OCI-LY7 (cell line): ENCODE data around the gene ARFGEF2. TPM values are rescaled to one million over a fixed set of nuclear protein-coding genes. Genes with fewer than 3 reads are reported as not detected.

ENCODE experiments used
- BruUV-seq: library from RNA; stranded (reverse); fragments of 400-500 nt; replicated peaks from 2 replicates; lab custom pipeline; 2021; lab: Mats Ljungman, UMichigan
- CTCF ChIA-PET: fragments of 300-600 bp; sonication (Branson Sonifier 250); formaldehyde crosslinking; loops from one replicate; lab custom pipeline; 2022; ENCODE audit warnings: antibody characterized with exemption; ENCODE audit not compliant: unreplicated experiment; lab: Charles Lee
- POLR2A ChIA-PET: fragments of 300-600 bp; sonication (Branson Sonifier 250); formaldehyde crosslinking; loops from one replicate; lab custom pipeline; 2022; ENCODE audit warnings: antibody characterized with exemption; lab: Charles Lee
- DNase-seq: peaks from one replicate; pipeline ENCODE4 v3.0.0-alpha.2; 2015; ENCODE audit warnings: low spot score
- H2AFZ ChIP-seq: fragments of 200-600 bp; sonication (generic), shearing (Covaris generic); 2 replicates; pipeline ENCODE4 v1.6.1; 2014; ENCODE audit warnings: mild to moderate bottlenecking, antibody characterized with exemption, low read length, moderate library complexity
- H3K27ac ChIP-seq: fragments of 200-600 bp; sonication (generic); 2 replicates; pipeline ENCODE4 v1.5.1; 2014; ENCODE audit warnings: mixed run types, low read depth, mild to moderate bottlenecking, moderate library complexity, low read length, inconsistent platforms; ENCODE audit not compliant: poor library complexity, severe bottlenecking
- H3K36me3 ChIP-seq: fragments of 200-600 bp; sonication (generic); 2 replicates; pipeline ENCODE4 v1.6.1; 2014; ENCODE audit warnings: mild to moderate bottlenecking, antibody characterized with exemption, low read length, moderate library complexity, mixed read lengths; ENCODE audit not compliant: insufficient read depth
- H3K4me1 ChIP-seq: fragments of 200-600 bp; sonication (generic); 2 replicates; pipeline ENCODE4 v1.5.1; 2014; ENCODE audit warnings: mild to moderate bottlenecking, low read length; ENCODE audit not compliant: insufficient read depth, poor library complexity, severe bottlenecking
- H3K4me2 ChIP-seq: fragments of 200-600 bp; sonication (generic); 2 replicates; pipeline ENCODE4 v1.6.1; 2014; ENCODE audit warnings: mild to moderate bottlenecking, low read length
- H3K4me3 ChIP-seq: fragments of 200-600 bp; sonication (generic); 2 replicates; pipeline ENCODE4 v1.5.1; 2014; ENCODE audit warnings: mild to moderate bottlenecking, low read depth, low read length; ENCODE audit not compliant: poor library complexity, severe bottlenecking
- H3K79me2 ChIP-seq: fragments of 200-600 bp; sonication (generic); 2 replicates; pipeline ENCODE4 v1.6.1; 2016; ENCODE audit warnings: low read depth, mild to moderate bottlenecking, low read length, moderate library complexity, mixed read lengths; ENCODE audit not compliant: insufficient read depth
- H3K9me2 ChIP-seq: fragments of 200-600 bp; sonication (generic); 2 replicates; pipeline ENCODE4 v1.6.1; 2016; ENCODE audit warnings: mild to moderate bottlenecking, low read length, mixed read lengths; ENCODE audit not compliant: insufficient read depth
- H3K9me3 ChIP-seq: fragments of 200-600 bp; sonication (generic); 2 replicates; pipeline ENCODE4 v1.6.1; 2014; ENCODE audit warnings: mild to moderate bottlenecking, mixed run types, low read length, mixed read lengths
- H4K20me1 ChIP-seq: fragments of 200-600 bp; sonication (generic); 2 replicates; pipeline ENCODE4 v1.6.1; 2014; ENCODE audit warnings: mild to moderate bottlenecking, antibody characterized with exemption, low read length, moderate library complexity, mixed read lengths; ENCODE audit not compliant: insufficient read depth
- EZH2phosphoT487 ChIP-seq: fragments of 200-600 bp; sonication (generic); IDR thresholded peaks from 2 replicates; pipeline ENCODE4 v1.6.1; 2018; ENCODE audit warnings: low read depth, borderline replicate concordance, mild to moderate bottlenecking, mixed run types, antibody characterized with exemption, low read length, moderate library complexity, mixed read lengths
- intact Hi-C: fragments of 100-400 bp; cut with micrococcal nuclease; formaldehyde crosslinking; loops from one replicate; pipeline ENCODE4 v1.10.0; 2022; ENCODE audit not compliant: unreplicated experiment
- total RNA-seq, 2 experiments: library from RNA; depleted of rRNA in 1 of 2; stranded (reverse); fragments of >200 nt in 1 of 2; shearing (Covaris generic) in 1 of 2; gene quantifications; 2 replicates each; pipeline ENCODE4 v1.2.3, GENCODE V29; 2014 to 2022
- TF ChIP-seq, protein P1 (sequence below): fragments of 200-600 bp; sonication (generic); conservative IDR thresholded peaks from 2 replicates; pipeline ENCODE4 v1.5.1; 2014; ENCODE audit warnings: mild to moderate bottlenecking, antibody characterized with exemption, low read length, moderate library complexity, mixed read lengths

The ARFGEF2 gene
- total RNA-seq, 2 experiments from 2014 or later, result 23.4 to 42.1 TPM

DNA sequence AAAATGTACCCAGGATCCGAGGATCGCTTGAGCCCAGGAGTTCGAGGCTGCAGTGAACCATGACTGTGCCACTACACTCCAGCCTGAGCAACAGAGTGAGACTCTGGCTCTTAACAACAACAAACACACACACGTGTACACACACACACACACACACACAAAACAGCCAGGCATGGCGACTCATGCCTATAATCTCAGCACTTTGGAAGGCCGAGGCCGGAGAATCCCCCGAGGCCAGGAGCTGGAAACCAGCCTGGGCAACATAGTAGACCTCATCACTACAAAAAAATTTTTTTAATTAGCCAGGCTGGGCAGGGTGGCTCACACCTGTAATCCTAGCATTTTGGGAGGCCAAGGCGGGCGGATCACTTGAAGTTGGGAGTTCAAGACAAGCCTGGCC lies 23.3 kb upstream of the ARFGEF2 start:
- TF ChIP-seq, protein P1, sequence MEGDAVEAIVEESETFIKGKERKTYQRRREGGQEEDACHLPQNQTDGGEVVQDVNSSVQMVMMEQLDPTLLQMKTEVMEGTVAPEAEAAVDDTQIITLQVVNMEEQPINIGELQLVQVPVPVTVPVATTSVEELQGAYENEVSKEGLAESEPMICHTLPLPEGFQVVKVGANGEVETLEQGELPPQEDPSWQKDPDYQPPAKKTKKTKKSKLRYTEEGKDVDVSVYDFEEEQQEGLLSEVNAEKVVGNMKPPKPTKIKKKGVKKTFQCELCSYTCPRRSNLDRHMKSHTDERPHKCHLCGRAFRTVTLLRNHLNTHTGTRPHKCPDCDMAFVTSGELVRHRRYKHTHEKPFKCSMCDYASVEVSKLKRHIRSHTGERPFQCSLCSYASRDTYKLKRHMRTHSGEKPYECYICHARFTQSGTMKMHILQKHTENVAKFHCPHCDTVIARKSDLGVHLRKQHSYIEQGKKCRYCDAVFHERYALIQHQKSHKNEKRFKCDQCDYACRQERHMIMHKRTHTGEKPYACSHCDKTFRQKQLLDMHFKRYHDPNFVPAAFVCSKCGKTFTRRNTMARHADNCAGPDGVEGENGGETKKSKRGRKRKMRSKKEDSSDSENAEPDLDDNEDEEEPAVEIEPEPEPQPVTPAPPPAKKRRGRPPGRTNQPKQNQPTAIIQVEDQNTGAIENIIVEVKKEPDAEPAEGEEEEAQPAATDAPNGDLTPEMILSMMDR, result no peak
- no peak for TF ChIP-seq EZH2phosphoT487
- Histone ChIP-seq H3K4me2 (peak overlapping the region; percentile 67), H4K20me1 (no peaks in the 10 kb centered on the region), H3K4me1 (peaks cover 17% of the 10 kb centered on the region), H3K79me2 (no peaks in the 10 kb centered on the region), H3K9me2 (no peaks in the 10 kb centered on the region), H2AFZ (no peak overlapping the region), H3K36me3 (no peaks in the 10 kb centered on the region), H3K4me3 (no peak overlapping the region), H3K27ac (no peak overlapping the region), H3K9me3 (no peaks in the 10 kb centered on the region)
- ChIA-PET CTCF (no interaction called here), POLR2A (interaction anchor here (0.6 kb wide), 1 partner anchor 10 kb away, joined by 3 read pairs; no protein-coding TSS in a partner anchor)
- BruUV-seq, result no TSS peak
- no peak for DNase-seq
- intact Hi-C loops, result no loop called here

DNA sequence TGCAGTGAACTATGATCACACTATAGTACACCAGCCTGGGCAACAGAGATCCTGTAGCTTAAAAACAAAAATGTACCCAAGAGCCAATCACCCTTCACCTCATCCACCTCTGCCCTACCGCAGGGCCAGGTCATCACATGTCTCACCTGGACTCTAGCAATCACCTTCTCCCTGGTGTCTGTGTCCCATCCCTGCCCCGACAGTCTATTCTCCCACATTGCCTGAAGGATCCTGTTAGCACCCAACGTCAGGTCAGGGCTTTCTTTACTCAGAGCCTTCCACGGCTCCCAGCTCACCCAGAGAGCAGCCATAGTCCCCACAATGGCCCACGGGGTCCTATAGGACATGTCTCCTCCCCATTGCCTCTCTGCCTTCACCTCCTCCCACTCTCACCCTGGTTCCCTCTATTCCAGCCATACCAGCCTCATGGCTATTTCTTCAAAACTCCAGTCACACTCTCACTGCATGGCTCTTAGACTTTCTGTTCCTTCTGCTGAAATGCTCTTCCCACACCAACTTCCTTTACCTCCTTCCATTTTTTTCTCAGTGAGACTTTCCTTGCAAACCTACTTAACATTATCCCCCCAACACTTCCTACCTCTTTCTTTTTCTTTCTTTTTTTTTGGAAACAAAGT lies 22.5 kb upstream of the ARFGEF2 start:
- H3K9me3 ChIP-seq, result no peaks in the 10 kb centered on the region
- no peak overlapping the region for H2AFZ ChIP-seq
- intact Hi-C loops, result no loop called here
- H3K4me3 ChIP-seq, result no peak overlapping the region
- H3K27ac ChIP-seq, result no peak overlapping the region
- H3K9me2 ChIP-seq, result no peaks in the 10 kb centered on the region
- no peaks in the 10 kb centered on the region for H4K20me1 ChIP-seq
- no peak for DNase-seq
- H3K36me3 ChIP-seq, result no peaks in the 10 kb centered on the region
- H3K4me2 ChIP-seq, result no peak overlapping the region
- peaks cover 17% of the 10 kb centered on the region for H3K4me1 ChIP-seq
- POLR2A ChIA-PET, result interaction anchor here (0.6 kb wide), 1 partner anchor 11 kb away, joined by 3 read pairs; no protein-coding TSS in a partner anchor
- no peaks in the 10 kb centered on the region for H3K79me2 ChIP-seq
- CTCF ChIA-PET, result interaction anchor here (0.6 kb wide), 1 partner anchor 783 kb away, joined by 3 read pairs; no protein-coding TSS in a partner anchor
- no peak for TF ChIP-seq EZH2phosphoT487
- TF ChIP-seq, protein P1, result no peak
- no TSS peak for BruUV-seq

DNA sequence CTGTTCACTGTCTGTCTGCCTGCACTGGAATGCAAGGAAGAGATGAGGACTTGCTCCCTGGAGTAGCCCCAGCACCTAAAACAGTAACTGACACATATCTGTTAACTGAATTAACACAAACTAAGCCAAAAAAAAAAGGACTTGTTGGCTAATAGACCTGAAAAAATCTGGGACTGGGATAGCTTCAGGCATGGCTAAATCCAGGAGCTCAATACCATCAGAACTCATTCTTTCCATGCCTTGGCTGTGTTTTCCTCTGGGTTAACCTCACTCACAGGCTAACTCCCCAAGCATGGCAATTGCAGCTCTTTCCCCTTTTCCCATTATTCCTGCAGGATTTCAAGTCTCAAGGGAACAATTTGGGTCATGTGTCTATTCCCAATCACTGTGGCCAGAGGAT lies 21.6 kb upstream of the ARFGEF2 start:
- H3K4me1 ChIP-seq, result peaks cover 21% of the 10 kb centered on the region
- no peak overlapping the region for H3K27ac ChIP-seq
- no peaks in the 10 kb centered on the region for H3K9me3 ChIP-seq
- no peak overlapping the region for H3K4me2 ChIP-seq
- H3K4me3 ChIP-seq, result no peak overlapping the region
- H4K20me1 ChIP-seq, result no peaks in the 10 kb centered on the region
- POLR2A ChIA-PET, result interaction anchor here (0.6 kb wide), 2 partner anchors 19 to 224 kb away, joined by 3 to 5 read pairs; no protein-coding TSS in a partner anchor
- TF ChIP-seq, protein P1, result no peak
- no peak for TF ChIP-seq EZH2phosphoT487
- no TSS peak for BruUV-seq
- no peaks in the 10 kb centered on the region for H3K36me3 ChIP-seq
- intact Hi-C loops, result loop anchor here (10.0 kb wide), 1 partner anchor 175 kb away; no protein-coding TSS in a partner anchor
- CTCF ChIA-PET, result no interaction called here
- H3K9me2 ChIP-seq, result no peaks in the 10 kb centered on the region
- no peak for DNase-seq
- H3K79me2 ChIP-seq, result no peaks in the 10 kb centered on the region
- no peak overlapping the region for H2AFZ ChIP-seq
